SK-N-MC (cell line): Measurements from ENCODE around the gene LRFN2.

ENCODE experiments used
- EZH2 ChIP-seq: fragments of 200-600 bp; sonication (generic); IDR thresholded peaks from one replicate; pipeline ENCODE4 v1.6.1; 2017; ENCODE audit warnings: antibody characterized with exemption
- FOXP2 ChIP-seq: optimal IDR thresholded peaks from 2 replicates; pipeline ENCODE3; 2011; ENCODE audit warnings: mild to moderate bottlenecking, moderate library complexity; ENCODE audit not compliant: insufficient read depth; ENCODE audit errors: extremely low read length, control extremely low read depth
- POLR2AphosphoS5 ChIP-seq: IDR thresholded peaks from 2 replicates; pipeline ENCODE4 v1.6.1; 2012; ENCODE audit warnings: mild to moderate bottlenecking, low read depth, low read length, borderline replicate concordance

DNA sequence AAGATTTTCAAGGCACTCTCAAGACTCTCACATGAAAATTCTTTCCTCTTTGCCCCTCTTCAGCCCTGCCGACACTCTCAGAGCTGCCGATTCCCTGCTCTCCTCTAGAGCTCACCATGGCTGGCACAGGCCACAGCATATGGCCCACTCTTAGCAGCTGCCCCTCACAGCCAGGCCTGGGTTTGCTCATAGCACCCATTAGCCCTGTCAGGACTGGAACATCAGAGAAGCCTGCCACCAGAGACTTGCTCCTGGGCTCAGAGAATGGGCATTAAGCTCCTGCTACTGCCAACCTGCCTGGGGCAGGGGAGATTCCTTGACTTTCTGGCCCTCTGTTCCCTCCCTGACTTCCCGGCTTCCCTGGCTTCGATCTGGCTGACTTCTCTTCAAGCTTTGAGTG lies 96.7 kb downstream of the LRFN2 start:
- no peak for TF ChIP-seq POLR2AphosphoS5
- no peak for TF ChIP-seq EZH2
- TF ChIP-seq FOXP2, result no peak
